ENCODE results near the gene CHCHD3. TPM values are rescaled to one million over a fixed set of nuclear protein-coding genes. Genes with fewer than 3 reads are reported as not detected.

The CHCHD3 gene
- total RNA-seq, 1 donor from 2014 or later: 107 TPM

- Mint-ChIP-seq H3K4me1 (no peaks in the 10 kb centered on the region), H3K9me3 (peaks cover 8% of the 10 kb centered on the region), H3K27ac (ENCODE audit: unreplicated experiment) (no peak overlapping the region), H3K36me3 (ENCODE audit: low read depth) (peaks cover 2% of the 10 kb centered on the region), H3K27me3 (ENCODE audit: low read depth) (peaks cover 3% of the 10 kb centered on the region), H3K4me3 (no peak overlapping the region)
- DNase-seq (ENCODE audit: low read depth, low spot score): no peak
- TF ChIP-seq CTCF (conservative IDR thresholded peaks at IDR 0.05): no peak
These were observed 313.8 kb downstream of the CHCHD3 start for GRCh38 chr7:132768099-132768498.

- Mint-ChIP-seq H3K27ac (ENCODE audit: unreplicated experiment) (no peak overlapping the region), H3K27me3 (ENCODE audit: low read depth) (peaks cover 3% of the 10 kb centered on the region), H3K4me3 (no peak overlapping the region)
These were observed 314.5 kb downstream of the CHCHD3 start for GRCh38 chr7:132767378-132767777.

GRCh38 chr7:132766660-132767059 lies 315.2 kb downstream of the CHCHD3 start:
- no peak for TF ChIP-seq CTCF (conservative IDR thresholded peaks at IDR 0.05)
- peaks cover 8% of the 10 kb centered on the region for H3K9me3 Mint-ChIP-seq
- no peak overlapping the region for H3K27ac Mint-ChIP-seq (ENCODE audit: unreplicated experiment)
- H3K4me1 Mint-ChIP-seq: no peaks in the 10 kb centered on the region
- H3K4me3 Mint-ChIP-seq: no peak overlapping the region
- H3K27me3 Mint-ChIP-seq (ENCODE audit: low read depth): peaks cover 3% of the 10 kb centered on the region
- peaks cover 2% of the 10 kb centered on the region for H3K36me3 Mint-ChIP-seq (ENCODE audit: low read depth)
- no peak for DNase-seq (ENCODE audit: low read depth, low spot score)

More at GRCh38 chr7:132767378-132767777, 314.5 kb downstream of the CHCHD3 start:
- H3K36me3 Mint-ChIP-seq (ENCODE audit: low read depth): peaks cover 2% of the 10 kb centered on the region
- TF ChIP-seq CTCF (conservative IDR thresholded peaks at IDR 0.05): no peak
- DNase-seq (ENCODE audit: low read depth, low spot score): no peak
- H3K9me3 Mint-ChIP-seq: peaks cover 8% of the 10 kb centered on the region
- no peaks in the 10 kb centered on the region for H3K4me1 Mint-ChIP-seq

GRCh38 chr7:132765861-132766260 lies 316.0 kb downstream of the CHCHD3 start:
- no peak overlapping the region for H3K4me3 Mint-ChIP-seq
- no peak for TF ChIP-seq CTCF (conservative IDR thresholded peaks at IDR 0.05)
- no peak overlapping the region for H3K27ac Mint-ChIP-seq (ENCODE audit: unreplicated experiment)
- peaks cover 2% of the 10 kb centered on the region for H3K36me3 Mint-ChIP-seq (ENCODE audit: low read depth)
- no peaks in the 10 kb centered on the region for H3K4me1 Mint-ChIP-seq
- H3K27me3 Mint-ChIP-seq (ENCODE audit: low read depth): peaks cover 3% of the 10 kb centered on the region
- peaks cover 8% of the 10 kb centered on the region for H3K9me3 Mint-ChIP-seq
- DNase-seq (ENCODE audit: low read depth, low spot score): no peak

GRCh38 chr7:132764762-132765161 lies 317.1 kb downstream of the CHCHD3 start:
- H3K9me3 Mint-ChIP-seq: peaks cover 8% of the 10 kb centered on the region
- H3K27ac Mint-ChIP-seq (ENCODE audit: unreplicated experiment): no peak overlapping the region
- no peak overlapping the region for H3K4me3 Mint-ChIP-seq
- peaks cover 3% of the 10 kb centered on the region for H3K27me3 Mint-ChIP-seq (ENCODE audit: low read depth)
- no peak for DNase-seq (ENCODE audit: low read depth, low spot score)
- no peaks in the 10 kb centered on the region for H3K4me1 Mint-ChIP-seq
- peaks cover 2% of the 10 kb centered on the region for H3K36me3 Mint-ChIP-seq (ENCODE audit: low read depth)
- no peak for TF ChIP-seq CTCF (conservative IDR thresholded peaks at IDR 0.05)

- Mint-ChIP-seq H3K9me3 (peaks cover 3% of the 10 kb centered on the region), H3K4me3 (no peak overlapping the region), H3K27me3 (ENCODE audit: low read depth) (no peaks in the 10 kb centered on the region), H3K36me3 (ENCODE audit: low read depth) (no peaks in the 10 kb centered on the region), H3K27ac (ENCODE audit: unreplicated experiment) (no peak overlapping the region), H3K4me1 (peaks cover 6% of the 10 kb centered on the region)
- no peak for DNase-seq (ENCODE audit: low read depth, low spot score)
- no peak for TF ChIP-seq CTCF (conservative IDR thresholded peaks at IDR 0.05)
These were observed 321.0 kb downstream of the CHCHD3 start for GRCh38 chr7:132760866-132761265.

Data from neural crest cell (in vitro differentiated cells).